Stimulated activated CD4-positive, alpha-beta T cell treated with anti-CD3 and anti-CD28 coated beads, TNF-alpha, amount 100 ng/mL, for 1 hour (primary cell): ENCODE measurements around the gene TCF4.

Experiments
- DNase-seq, 3 donors: peaks; one replicate each; pipeline ENCODE4 v3.0.0-alpha.2; 2020; ENCODE audit warnings: low read depth in 3 of 3, low spot score in 1 of 3

The TCF4 gene

GRCh38 chr18:55355223-55355622, 232.8 kb downstream of the TCF4 start:
- DNase-seq = no peak

- no peak for DNase-seq
Observed at GRCh38 chr18:55354795-55355194, 233.2 kb downstream of the TCF4 start.

GRCh38 chr18:55353806-55354205, 234.2 kb downstream of the TCF4 start:
- no peak for DNase-seq

GRCh38 chr18:55353391-55353790, 234.6 kb downstream of the TCF4 start:
- no peak for DNase-seq

GRCh38 chr18:55351980-55352714, 235.8 kb downstream of the TCF4 start:
- DNase-seq = no peak

- DNase-seq = no peak
Observed at GRCh38 chr18:55351241-55351691, 236.7 kb downstream of the TCF4 start.

- no peak for DNase-seq
Observed at GRCh38 chr18:55349685-55350084, 238.3 kb downstream of the TCF4 start.

GRCh38 chr18:55346961-55347740, 240.8 kb downstream of the TCF4 start:
- no peak for DNase-seq

GRCh38 chr18:55346387-55346786, 241.6 kb downstream of the TCF4 start:
- no peak for DNase-seq

GRCh38 chr18:55345103-55345950, 242.7 kb downstream of the TCF4 start:
- DNase-seq = no peak

- no peak for DNase-seq
Observed at GRCh38 chr18:55343396-55344073, 244.5 kb downstream of the TCF4 start.

- no peak for DNase-seq
Observed at GRCh38 chr18:55340998-55341397, 247.0 kb downstream of the TCF4 start.

- DNase-seq = no peak
Observed at GRCh38 chr18:55339990-55340389, 248.0 kb downstream of the TCF4 start.

GRCh38 chr18:55338978-55339650, 248.9 kb downstream of the TCF4 start:
- DNase-seq = no peak

- no peak for DNase-seq
Observed at GRCh38 chr18:55337908-55338521, 250.0 kb downstream of the TCF4 start.

GRCh38 chr18:55337138-55337537, 250.9 kb downstream of the TCF4 start:
- no peak for DNase-seq

- DNase-seq = no peak
Observed at GRCh38 chr18:55336438-55337100, 251.4 kb downstream of the TCF4 start.

GRCh38 chr18:55334875-55335274, 253.1 kb downstream of the TCF4 start:
- DNase-seq = no peak

- no peak for DNase-seq
Observed at GRCh38 chr18:55331301-55331700, 256.7 kb downstream of the TCF4 start.
